ENCODE measurements around the gene RIMKLB.
"Not testable (repeated sequence)": the region's sequence is repeated elsewhere in the genome, so short reads cannot be mapped to it uniquely, and the experiment has no call there.

RIMKLB gene

DNA sequence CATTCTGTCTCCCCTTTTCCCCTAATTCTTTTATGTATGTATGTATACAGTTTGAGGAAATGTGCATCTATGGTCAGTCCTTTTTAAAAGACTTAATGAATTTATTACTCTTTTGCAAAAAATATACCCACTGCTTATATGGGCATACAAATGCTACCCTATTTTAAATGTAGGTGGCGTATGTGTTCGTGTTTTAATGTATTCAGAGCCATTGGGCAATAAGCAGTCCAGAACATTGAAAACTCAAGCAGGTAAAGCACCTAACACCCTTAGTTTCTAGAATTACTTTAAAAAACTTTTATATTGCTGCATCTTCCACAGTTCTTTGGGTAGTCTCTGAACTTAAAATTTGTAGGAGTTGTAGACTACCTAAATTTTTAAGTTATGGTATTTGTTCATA lies 82.1 kb downstream of the RIMKLB start:
- DNase-seq: no peak

DNA sequence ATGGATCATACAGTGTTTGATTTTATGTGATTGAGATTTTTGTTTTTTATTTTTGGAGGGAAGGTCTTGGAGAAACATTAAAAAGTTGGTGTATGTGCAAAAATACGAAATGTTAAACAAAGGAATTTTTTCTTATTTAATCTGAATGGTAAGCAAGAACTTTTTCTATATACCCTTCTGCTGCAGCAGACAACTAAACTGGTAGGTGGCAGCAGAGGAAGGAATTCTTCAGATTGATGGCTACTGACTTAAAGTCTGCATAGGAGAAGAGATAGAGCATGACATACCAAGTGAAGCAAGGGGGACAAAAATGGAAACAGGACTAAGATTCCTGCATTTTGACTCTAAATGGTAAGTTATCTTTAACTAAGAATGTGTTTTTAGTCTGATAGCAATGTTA lies 82.6 kb downstream of the RIMKLB start:
- DNase-seq: peak; percentile 63

DNA sequence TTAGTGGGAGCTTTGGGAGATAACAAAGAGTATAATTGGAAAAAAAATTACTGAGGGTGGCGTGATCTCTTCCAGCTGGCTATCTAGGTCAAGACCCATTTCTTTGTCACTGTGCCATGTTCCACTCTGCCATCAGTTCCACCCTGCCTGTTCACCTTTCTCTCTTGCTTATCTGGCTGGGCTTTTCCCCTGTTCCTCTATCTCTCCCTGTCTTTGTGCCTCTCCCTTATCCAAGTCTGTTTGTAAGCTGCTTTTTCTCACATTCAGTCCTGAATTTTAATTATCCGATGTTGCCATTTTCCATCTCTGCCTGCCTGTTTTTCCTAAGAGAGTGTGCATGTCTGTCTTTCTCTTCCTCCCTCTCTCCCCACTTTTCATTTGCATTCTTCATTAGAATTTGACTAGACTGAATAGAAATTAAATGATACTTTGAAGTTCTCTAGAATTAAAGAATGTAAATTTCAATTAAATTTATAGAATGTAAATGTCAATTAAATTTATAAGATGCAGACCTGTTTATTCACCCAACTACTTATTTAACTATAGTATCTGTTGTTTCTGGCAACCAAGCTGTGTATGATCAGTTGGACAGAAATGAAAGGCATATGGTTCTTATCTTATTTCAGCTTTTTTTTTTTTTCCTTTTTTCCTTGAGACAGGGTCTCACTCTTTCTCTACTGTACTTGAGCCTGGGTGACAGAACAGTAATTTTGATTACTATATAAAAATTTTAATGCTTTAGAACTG lies 83.8 kb downstream of the RIMKLB start:
- no peak for DNase-seq

DNA sequence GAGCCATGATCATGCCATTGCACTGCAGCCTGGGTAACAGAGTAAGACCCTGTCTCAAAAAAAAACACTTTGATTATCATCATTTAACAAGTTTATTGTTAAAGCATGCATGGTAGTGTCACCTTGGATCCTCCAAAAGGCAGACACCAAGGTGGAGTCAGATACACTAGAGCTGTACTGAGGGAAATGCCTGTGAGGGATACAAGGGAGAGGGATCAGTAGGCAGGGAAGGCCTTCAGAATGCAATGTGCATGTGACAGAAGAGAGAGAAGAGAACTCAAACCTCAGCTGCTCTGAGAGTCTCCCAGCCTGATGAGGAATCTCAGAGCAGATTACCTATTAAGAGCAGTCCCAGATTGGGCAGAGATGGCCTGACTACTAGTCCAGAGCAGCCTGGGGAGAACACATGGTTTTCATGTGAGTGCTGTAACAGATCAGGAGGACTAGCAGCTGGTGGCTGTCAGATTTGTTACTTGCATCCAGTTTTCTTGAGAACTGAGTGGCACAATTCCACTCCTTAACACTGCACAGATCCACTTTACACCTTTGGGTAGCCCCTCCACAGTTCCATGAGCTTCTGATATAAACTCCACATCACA lies 86.6 kb downstream of the RIMKLB start:
- DNase-seq: no peak

DNA sequence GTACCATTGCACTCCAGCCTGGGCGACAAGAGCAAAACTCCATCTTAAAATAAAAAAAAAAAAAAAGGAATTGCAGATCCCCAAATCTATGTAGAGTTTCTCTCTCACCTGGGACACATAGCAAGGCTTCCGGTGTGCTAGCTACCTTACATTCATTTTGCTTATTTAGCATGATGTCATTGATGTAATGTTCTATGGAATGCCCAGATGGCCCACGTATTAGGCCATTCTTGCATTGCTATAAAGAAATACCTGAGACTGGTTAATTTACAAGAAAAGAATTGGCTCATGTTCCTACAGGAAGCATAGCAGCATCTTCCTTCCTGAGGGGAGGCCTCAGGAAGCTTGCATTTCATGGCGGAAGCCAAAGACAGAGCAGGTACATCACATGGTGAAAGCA lies 87.7 kb downstream of the RIMKLB start:
- no peak for DNase-seq

DNA sequence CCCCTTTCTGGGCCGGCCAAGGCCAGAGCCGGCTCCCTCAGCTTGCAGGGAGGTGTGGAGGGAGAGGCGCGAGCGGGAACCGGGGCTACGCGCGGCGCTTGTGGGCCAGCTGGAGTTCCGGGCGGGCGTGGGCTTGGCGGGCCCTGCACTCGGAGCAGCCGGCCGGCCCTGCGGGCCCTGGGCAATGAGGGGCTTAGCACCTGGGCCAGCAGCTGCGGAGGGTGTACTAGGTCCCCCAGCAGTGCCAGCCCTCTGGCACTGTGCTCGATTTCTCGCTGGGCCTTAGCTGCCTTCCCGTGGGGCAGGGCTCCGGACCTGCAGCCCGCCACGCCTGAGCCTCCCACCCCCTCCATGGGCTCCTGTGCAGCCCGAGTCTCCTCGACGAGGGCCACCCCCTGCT lies 89.4 kb downstream of the RIMKLB start:
- not testable (repeated sequence) for DNase-seq

DNA sequence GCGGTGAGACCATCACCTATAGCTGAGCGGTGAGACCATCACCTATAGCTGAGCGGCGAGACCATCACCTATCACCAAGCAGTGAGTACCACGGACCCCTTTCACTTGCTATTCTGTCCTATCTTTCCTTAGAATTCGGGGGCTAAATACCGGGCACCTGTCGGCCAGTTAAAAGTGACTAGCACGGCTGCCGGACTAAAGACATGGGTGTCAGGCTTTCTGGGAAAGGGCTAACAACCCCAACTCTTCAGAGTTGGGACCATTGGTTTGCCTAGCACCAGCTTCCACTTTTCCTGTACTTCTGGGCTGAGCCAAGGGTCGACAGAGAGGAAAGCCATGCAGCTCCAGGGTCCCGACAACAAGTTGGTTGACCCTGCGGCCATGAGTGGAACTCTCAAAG lies 90.9 kb downstream of the RIMKLB start:
- DNase-seq: not testable (repeated sequence)

DNA sequence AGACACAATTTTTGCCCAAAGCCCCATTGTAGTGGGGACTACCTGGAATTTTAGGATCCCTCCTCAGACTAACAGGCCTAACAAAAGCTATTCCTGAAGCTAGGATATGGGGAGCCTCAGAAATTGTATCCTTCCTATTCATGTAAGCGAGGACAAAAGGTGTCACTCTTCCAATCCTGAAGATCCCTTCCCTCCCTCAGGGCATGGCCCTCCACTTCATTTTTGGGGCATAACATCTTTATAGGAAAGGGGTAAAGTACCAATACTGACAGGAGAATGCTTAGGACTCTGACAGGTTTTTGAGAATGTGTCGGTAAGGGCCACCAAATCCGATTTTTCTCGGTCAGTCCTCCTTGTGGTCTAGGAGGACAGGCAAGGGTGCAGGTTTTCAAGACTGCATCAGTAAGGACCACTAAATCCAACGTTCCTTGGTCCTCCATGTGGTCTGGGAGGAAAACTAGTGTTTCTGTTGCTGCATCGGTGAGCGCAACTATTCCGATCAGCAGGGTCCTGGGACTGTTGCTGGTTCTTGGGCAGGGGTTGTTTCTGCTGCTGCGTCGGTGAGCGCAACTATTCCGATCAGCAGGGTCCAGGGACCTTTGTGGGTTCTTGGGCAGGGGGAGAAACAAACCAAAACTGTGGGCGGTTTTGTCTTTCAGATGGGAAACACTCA lies 91.7 kb downstream of the RIMKLB start:
- DNase-seq: not testable (repeated sequence)

DNA sequence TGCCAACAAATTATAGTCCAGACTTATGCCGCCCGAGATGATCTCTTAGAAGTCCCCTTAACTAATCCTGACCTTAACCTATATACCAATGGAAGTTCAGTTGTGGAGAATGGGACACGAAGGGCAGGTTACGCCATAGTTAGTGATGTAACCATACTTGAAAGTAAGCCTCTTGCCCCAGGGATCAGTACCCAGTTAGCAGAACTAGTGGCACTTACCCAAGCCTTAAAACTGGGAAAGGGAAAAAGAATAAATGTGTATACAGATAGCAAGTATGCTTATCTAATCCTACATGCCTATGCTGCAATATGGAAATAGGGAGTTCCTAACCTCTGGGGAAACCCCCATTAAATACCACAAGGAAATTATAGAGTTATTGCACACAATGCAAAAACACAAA lies 95.4 kb downstream of the RIMKLB start:
- DNase-seq: not testable (repeated sequence)

DNA sequence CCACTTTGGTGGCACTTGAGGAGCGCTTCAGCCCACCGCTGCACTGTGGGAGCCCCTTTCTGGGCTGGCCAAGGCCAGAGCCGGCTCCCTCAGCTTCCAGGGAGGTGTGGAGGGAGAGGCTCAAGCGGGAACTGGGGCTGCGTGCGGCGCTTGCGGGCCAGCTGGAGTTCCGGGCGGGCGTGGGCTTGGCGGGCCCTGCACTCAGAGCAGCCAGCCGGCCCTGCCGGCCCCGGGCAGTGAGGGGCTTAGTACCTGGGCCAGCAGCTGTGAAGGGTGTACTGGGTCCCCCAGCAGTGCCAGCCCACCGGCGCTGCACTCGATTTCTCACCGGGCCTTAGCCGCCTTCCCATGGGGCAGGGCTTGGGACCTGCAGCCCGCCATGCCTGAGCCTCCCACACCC lies 96.8 kb downstream of the RIMKLB start:
- DNase-seq: not testable (repeated sequence)

DNA sequence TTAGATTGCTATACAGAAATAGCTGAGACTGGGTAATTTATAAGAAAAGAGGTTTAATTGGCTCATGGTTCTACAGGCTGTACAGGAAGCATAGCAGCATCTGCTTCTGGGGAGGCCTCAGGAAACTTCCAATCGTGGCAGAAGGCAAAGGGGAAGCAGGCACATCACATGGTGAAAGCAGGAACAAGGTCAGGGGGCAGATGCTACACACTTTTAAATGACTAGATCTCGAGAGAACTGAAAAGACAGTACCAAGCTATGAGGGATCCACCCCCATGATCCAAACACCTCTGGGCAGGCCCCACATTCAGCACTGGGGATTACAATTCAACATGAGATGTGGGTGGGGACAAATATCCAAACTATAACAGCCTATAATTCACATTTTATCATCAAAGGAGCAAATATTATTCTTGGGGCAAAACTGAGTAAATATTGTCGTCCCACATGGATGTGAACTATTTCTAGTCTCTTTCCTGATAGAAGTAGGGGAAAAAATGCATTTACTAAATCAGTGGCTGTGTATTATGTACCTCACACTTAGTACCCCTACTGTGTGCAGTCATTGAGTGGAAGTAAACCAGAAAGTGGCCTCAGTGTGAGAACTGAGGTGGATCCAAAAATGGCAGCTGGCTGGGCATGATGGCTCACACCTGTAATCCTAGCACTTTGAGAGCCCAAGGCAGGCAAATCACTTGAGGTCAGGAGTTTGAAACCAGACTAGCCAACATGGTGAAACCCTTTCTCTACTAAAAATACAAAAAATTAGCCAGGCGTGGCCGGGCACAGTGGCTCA lies 99.2 kb downstream of the RIMKLB start:
- no peak for DNase-seq

DNA sequence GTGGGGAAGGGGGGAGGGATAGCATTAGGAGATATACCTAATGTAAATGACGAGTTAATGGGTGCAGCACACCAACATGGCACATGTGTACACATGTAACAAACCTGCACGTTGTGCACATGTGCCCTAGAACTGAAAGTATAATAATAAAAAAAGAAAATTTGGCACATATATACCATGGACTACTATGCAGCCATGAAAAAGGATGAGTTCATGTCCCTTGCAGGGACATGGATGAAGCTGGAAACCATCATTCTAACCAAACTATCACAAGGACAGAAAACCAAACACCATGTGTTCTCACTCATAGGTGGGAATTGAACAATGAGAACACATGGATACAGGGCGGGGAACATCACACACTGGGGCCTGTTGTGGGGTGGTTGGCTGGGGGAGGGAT lies 103.4 kb downstream of the RIMKLB start:
- not testable (repeated sequence) for DNase-seq

DNA sequence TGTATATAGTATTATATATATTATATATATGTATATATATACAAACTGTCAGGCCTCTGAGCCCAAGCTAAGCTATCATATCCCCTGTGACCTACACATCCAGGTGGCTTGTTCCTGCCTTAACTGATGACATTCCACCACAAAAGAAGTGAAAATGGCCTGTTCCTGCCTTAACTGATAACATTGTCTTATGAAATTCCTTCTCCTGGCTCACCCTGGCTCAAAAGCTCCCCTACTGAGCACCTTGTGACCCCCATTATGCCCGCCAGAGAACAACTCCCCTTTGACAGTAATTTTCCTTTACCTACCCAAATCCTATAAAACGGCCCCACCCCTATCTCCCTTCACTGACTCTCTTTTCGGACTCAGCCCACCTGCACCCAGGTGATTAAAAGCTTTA lies 107.0 kb downstream of the RIMKLB start:
- DNase-seq: not testable (repeated sequence)

DNA sequence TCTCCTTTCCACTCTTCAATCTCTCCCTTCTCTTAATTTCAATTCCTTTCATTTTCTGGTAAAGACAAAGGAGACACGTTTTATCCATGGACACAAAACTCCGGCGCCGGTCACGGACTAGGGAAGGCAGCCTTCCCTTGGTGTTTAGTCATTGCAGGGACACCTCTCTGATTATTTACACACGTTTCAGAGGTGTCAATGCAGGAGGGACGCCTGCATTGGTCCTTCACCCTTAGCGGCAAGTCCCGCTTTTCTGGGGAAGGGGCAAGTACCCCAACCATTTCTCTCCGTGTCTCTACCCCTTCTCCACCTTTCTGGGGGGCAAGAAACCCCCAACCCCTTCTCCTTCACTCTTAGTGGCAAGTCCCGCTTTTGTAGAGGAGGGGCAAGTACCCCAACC lies 107.7 kb downstream of the RIMKLB start:
- not testable (repeated sequence) for DNase-seq

DNA sequence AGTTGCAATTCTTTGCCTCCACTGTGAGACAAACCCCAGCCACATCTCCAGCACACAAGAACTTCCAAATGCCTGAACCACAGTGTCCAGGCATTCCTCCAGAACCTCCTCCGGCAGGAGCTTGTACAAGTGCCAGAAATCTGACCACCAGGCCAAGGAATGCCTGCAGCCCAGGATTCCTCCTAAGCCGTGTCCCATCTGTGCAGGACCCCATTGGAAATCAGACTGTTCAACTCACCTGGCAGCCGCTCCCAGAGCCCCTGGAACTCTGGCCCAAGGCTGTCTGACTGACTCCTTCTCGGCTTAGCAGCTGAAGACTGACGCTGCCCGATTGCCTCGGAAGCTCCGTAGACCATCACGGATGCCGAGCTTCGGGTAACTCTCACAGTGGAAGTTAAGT lies 109.3 kb downstream of the RIMKLB start:
- not testable (repeated sequence) for DNase-seq

DNA sequence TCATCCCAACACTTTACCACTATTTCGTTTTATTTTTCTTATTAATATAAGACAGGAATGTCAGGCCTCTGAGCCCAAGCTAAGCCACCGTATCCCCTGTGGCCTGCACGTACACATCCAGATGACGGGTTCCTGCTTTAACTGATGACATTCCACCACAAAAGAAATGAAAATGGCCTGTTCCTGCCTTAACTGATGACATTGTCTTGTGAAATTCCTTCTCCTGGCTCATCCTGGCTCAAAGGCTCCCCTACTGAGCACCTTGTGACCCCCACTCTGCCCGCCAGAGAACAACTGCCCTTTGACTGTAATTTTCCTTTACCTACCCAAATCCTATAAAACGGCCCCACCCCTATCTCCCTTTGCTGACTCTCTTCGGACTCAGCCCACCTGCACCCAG lies 112.3 kb downstream of the RIMKLB start:
- DNase-seq: not testable (repeated sequence)

DNA sequence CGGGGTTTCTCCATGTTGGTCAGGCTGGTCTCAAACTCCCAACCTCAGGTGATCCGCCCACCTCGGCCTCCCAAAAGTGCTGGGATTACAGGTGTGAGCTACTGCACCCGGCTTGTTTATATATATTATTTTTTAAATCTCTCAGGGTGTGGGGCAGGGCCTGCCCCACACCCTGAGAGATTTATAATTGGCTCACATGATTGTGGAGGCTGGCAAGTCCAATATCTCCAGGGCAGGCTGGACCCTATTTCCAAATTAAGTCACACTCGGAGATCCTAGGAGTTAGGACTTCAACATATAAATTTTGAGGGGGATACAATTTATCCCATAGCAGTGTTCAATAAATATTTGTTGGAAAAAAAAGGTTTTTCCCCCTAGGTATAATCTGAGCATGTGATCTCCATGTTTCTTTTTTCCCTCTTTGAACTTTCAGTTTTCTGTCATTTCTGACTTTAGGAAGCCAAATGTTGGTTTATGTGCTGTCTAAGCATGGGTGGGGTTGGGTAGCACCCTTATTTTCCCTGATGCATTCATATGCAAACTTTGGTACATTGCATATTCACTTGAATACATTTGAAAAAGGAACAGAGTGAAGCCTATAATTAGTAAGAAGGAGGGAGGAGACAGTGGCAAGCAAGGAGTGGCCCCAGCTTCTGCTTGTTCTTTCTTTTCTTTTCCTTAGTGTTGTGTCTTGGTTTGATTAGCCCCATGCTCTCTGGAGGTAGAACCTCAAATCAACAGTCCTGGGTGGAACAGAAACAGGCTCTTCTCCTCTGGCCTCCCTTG lies 116.0 kb downstream of the RIMKLB start:
- DNase-seq: no peak

DNA sequence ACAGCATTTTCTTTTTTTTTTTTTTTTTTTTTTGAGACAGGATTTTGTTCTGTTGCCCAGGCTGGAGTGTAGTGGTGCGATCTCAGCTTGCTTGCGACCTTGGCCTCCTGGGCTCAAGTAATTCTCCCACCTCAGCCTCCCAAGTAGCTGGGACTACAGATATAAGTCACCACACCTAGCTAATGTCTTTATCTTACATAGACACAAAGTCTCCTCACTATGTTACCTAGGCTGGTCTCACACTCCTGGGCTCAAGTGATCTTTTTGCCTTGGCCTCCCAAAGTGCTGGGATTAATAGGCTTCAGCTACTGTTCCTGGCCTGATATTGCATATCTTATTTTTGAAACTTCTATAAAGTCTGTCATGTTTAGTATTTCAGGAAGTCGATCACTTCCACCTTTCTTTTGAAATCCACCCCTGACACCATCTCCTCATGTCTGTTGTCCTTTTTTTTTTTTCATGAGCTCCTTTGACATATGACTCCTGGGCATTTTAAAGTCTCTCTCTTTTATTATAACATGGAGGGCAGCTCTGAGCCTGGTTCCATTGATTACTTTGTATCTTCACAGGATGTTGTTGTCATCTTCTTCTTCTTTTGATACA lies 118.8 kb downstream of the RIMKLB start:
- DNase-seq: no peak

DNA sequence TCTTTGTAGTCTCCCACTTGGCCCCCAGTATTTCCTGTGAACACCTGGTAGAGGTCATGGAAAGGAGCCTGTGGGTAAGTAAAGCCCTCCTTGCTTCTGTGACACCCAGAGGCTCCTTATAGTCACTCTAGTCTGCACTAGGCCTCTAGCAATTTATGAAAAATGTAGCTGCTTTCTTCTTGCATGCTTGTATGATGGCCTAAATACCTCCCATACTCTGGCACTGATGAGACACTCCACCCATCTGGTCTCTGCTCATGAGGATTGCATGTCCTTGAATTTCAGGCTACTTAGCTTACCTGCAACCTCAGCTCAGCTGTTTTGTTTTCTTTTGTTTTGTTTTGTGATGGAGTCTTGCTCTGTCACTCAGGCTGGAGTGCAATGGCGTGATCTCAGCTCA lies 120.1 kb downstream of the RIMKLB start:
- no peak for DNase-seq

DNA sequence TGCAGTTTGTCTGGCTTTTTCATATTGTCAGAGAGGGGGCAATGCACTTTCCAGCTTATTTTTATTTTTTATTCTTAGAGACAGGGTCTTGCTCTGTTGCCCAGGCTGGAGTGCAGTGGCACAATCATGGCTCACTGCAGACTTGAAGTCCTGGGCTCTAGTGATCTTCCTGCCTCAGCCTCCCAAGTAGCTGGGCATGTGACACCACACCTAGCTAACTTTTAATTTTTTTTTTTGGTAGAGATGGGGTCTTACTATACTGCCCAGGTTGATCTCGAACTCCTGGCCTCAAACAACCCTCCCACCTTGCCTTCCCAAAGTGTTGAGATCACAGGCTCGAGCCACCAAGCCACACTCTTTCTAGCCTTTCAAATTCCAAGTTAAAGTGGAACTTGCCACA lies 120.7 kb downstream of the RIMKLB start:
- no peak for DNase-seq

DNA sequence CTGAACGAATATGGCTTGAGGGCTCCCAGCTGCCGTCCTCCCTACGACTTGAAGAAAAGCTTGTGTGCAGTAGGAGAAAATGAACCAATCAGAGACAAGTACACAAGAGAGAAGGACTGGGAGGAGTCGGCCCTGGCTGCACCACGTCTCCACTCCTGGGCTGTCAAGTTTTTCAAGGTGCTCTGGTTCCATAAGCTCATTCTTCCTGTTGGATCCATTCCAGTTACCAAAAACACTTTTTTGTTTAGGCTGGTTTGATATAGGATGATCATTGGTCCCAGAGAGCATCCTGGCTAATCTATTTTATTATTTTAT lies 121.8 kb downstream of the RIMKLB start:
- DNase-seq: no peak

DNA sequence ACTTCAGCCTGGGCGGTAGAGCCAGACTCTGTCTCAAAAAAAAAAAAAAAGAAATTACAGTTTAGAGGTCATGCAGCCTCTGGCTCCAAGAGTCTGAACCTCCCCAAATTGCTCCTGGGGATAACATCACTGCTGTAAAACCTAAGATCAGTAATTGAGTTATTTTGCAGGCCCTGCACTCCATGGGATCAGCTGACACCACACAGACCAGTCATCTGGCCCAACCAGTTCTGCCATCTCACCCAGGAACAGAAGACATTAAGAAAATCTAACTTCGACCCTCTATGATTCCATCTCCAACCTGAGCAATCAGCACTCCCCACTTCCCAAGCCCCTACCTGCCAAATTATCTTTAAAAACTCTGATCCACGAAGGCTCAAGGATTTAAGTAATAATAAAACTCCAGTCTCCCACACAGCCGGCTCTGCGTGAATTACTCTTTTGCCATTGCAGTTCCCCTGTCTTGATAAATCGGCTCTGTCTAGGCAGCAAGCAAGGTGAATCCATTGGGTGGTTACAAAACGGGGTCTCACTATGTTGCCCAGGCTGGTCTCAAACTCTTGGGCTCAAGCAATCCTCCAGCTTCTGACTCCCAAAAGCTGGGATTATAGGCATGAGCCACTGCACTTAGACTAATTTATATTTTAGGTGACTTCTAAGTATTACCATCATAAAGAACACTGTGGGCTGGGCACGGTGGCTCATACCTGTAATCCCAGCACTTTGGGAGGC lies 123.1 kb downstream of the RIMKLB start:
- not testable (repeated sequence) for DNase-seq

All from DMS53 (cell line).